GM19452 (cell line): ENCODE data around the gene KEL.

Experiments used
- ATAC-seq: cut with Tn5 transposase; IDR thresholded peaks from one replicate; pipeline ENCODE4 v1.9.1; 2021; ENCODE audit not compliant: unreplicated experiment

The KEL gene

DNA sequence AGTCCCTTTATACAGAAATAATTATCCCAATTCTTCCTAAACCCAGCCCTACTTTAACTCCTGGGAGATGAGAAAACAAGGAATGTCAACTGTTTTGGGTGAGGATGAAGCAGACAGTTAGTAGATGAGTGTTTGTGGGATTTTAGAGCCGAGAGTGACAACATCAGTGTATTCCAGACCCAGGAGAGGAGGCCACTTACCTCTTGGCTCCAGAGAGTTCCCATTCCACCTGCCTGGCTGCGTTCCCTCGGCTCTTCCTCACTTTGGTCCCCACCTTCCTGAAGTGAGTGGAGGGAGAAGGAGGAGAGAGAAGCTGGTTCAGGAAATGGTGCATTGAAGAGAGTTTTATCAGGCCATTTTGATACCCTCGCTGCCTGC is 579 bp downstream of the KEL start:
- no peak for ATAC-seq

- no peak for ATAC-seq
These were observed 1.1 kb downstream of the KEL start for GRCh38 chr7:142960955-142961512.

- no peak for ATAC-seq
These were observed 3.0 kb downstream of the KEL start for GRCh38 chr7:142959202-142959601.

- no peak for ATAC-seq
These were observed 4.4 kb downstream of the KEL start for GRCh38 chr7:142957723-142958122.

GRCh38 chr7:142956951-142957623 is 5.1 kb downstream of the KEL start:
- ATAC-seq, result no peak

DNA sequence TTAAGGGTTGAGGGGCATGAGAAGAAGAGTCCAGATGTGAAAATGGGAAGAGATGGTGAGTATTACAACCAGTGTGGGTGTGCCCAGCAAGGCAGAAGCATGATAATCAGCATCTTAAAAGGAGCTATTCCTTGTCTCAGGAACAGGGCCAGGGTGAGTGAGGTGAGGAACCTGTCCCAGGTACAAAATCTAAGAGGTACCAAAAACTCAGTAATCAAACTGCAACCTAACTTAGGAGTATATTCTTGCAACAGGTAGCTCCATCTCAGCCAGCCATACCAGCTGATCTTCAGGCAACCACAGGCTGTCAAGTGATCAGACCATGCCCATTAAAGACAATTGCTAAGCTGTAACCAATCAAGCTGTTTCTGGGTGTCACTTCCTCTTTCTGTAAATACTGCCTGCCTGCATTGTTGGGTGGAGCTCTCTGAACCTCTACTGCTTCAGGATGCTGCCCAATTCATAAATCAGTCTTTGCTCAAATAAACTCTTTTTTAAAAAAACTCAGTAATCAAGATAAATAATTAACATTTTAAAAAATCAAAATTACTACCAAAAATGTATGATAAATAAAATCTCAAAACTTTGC is 7.4 kb downstream of the KEL start:
- no peak for ATAC-seq

- no peak for ATAC-seq
These were observed 11.9 kb downstream of the KEL start for GRCh38 chr7:142950235-142950634.

DNA sequence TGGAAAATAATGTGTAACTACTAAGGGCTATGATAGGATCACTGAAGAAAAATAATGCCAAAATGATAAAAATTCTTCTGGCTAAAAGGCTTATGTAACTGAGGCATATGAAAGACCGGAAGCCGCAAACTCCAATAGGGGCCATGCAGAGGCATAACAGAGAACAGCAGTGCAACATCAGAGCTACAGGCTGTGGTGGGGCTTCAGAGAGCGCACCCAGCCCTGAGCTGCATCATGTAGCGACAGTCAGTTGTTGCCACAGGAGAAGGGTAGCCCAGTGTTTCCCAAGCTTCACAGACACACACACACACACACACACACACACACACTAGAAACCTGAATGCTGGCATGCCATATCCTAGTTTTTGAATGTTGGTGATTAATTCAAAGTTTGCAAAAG is 13.6 kb downstream of the KEL start:
- ATAC-seq, result no peak

DNA sequence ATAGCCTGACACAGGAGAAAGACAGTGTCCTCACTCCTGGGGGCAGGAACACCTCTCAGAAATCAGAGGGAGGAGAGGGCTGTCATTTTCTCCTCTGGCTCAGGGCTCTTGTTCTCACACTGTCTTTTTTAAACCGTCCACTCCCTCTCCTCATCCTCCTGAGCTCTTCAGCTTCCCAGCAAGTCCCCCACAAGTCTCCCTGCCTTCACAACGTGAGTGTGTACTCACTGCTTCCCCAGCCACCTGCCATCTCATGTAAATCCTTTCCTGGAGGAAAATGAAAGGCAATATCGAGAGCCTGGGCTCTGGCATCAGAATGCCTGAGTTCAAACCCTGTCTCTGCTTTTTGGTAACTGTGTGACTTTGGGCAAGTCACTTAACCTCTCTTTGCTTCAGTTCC is 17.2 kb downstream of the KEL start:
- ATAC-seq, result no peak

- no peak for ATAC-seq
These were observed 18.4 kb downstream of the KEL start for GRCh38 chr7:142943706-142944268.

DNA sequence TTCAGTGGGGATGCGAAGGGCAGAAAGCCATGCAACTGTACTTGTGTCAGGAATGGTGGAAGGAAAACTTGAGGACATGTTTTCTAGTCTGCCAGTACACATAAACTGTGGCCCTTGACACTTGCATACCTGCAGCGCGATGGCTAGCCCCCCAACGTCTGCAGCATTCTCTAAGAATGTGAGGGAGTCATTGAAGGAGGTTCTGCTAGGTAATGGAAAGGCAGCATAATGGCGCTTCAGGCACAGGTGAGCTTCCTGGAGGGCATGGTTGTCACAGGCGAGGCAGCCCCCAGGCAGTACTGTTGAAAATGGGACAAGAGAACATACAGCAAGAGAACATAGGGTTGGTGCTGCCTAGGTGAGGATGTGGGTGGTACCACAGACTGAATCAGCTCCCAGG is 19.4 kb downstream of the KEL start:
- ATAC-seq, result no peak

DNA sequence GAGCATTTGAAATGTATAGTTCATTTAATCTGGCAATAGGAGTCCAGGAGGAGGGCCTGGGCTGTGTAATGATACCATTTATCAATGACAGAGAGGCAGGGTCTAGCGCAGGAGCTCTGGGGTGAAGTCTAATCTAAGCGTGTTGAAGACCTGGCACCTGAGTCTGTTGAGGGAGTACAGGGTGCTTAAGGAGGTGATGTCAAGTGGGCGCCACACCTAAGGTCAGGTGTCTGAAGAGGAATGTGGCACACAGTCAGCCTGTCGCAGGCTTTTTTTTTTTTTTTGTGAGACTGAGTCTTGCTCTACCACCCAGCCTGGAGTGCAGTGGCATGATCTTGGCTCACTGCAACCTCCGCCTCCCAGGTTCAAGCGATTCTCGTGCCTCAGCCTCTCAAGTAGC is 20.6 kb downstream of the KEL start:
- ATAC-seq, result no peak

DNA sequence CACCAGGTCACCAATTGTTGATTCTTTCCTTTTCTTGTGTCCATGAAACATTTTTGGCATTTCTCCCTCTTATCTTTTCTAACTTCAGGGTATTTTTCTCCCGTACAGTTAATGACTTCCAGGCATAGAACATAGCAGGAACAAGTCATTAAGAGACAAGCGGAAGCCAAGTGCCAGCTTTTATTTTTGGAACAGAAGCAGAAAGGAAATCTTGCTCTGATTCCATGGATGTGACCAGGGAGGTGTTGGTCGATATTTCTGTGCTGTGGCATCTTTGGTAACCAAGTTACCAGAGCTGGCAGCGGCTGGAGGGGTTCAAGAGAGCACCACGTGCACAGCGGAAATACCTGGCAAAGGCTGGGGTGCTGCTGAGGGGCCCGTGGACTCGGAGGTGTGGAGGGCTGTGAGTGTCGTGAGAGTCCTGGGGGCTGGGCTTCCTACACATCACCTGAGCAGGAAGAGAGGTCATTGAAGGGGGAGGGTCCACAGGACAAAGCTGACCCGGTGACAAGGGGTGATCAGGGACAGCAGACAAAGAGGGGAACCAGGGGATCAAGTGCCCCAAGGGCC is 21.1 kb downstream of the KEL start:
- ATAC-seq, result no peak

DNA sequence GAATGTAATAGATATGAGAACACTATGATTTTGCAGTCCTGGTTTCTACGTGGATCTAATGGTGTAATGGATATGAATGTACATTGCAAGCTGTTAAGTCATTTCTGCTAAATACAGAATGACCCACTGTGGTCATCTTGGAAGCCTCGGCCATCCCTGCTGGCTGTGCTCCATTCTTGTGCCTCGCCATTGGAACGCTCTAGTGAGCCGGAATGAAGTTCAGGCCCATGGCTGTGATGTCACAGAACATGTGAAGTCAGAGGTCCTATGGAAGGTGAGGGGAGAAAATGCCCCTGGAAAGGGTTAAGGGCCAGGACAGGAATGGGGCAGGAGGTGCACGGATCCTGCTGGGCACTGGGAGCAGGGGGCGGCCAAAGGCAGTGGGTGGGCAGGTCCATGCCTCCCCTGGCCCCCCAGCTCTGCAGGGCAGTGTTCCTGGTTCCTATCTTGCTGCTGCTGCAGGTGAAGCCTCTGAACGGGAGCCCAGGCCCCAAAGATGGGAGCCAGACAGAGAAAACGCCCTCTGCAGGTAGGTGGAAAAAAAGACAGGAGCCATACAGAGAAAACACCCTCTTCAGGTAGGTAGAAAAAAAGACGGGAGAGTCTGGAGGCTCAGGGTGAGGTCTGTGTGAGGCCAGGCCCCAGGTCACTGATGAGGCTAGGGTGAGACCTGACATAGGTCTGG is 22.8 kb downstream of the KEL start, which contains the start of gene LLCFC1:
Gene LLCFC1 (plus strand): TSS at position 259 of the 685 bp plus-strand sequence. CDS start 138 bp downstream, at position 397.
- ATAC-seq, result no peak

DNA sequence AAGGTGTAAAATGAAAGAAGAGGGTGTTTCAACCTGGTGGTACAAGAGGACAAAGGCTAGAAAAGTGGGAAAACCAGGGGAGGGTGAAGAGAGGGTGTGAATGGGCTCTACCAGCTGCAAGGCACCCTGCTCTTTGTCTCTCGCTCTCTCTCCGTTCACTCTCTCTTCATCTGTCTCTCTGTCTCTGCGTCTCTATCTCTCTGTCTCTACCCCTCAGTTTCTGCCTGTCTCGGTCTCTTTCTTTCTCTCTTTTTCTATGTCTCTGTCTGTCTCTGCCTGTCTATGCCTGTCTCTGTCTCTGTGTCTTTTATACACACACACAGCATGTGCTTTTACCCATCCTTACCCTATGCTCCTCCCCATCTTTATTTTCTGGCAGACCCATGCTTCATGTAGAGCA is 23.6 kb downstream of the KEL start:
- ATAC-seq, result no peak

DNA sequence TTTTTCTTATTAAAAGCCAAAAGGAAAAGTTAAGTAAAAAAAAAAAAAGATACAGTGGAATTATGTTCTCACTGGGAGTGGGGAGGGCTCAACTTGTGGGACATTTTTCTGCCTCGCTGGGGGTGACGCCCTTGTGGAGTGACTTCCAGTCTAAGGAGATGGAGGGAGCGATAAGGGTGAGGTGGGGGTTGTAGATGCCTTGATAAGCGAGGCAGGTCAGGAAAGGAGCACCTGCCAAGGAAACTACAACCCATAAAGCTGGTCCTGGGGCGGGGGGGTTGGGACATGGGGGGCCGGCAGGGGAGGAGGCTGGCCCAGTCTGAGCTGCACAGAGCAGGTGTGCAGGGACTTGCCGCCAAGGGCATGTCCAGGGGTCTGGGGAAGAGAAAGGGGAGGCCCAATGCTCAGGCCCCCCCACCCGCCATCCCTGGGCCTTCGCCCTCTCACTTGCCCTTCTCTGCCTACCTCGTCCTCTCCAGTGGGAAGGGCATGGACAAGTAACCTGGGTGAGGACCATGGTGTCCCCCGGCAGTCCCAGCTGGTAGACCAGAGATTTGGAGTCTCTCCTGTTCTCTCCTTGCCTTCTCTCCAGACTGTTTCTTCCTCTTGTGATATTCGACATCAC is 26.1 kb downstream of the KEL start:
- ATAC-seq, result no peak

DNA sequence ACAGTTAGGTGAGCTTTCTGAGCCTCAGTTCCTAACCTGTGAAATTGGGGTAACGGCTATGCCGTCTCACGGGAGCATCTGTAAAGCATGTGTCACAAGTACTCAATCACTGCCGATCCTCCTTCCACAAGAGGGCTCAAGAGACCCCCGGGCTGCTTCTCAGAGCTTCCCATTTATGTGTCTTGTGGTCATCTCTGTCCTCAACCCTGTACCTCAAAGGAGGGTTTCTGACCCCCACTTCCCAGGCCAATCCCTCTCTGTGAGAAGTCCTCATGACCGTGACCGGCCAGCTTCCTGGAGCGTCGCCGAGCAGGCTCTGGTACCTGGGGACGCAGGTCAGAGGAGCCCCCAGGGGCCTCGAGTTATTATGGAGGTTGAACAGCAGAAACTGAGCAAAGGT is 28.1 kb downstream of the KEL start:
- ATAC-seq, result no peak

GRCh38 chr7:142933624-142934023 is 28.5 kb downstream of the KEL start, which contains the start of gene TRPV5:
Gene TRPV5 (minus strand): TSS chr7:142933746. CDS start chr7:142933459, 287 bp downstream.
- ATAC-seq, result no peak

GRCh38 chr7:142933092-142933475 is 29.1 kb downstream of the KEL start:
- ATAC-seq, result no peak

- no peak for ATAC-seq
These were observed 29.6 kb downstream of the KEL start for GRCh38 chr7:142932386-142933091.
